ENCODE measurements around the gene APPBP2.
"Not testable (repeated sequence)": the region's sequence is repeated elsewhere in the genome, so short reads cannot be mapped to it uniquely, and the experiment has no call there.

APPBP2 gene

GRCh38 chr17:60436676-60437075 lies 89.4 kb downstream of the APPBP2 start:
- no peak overlapping the region for H3K27ac ChIP-seq
- TF ChIP-seq ZFX (IDR thresholded peaks at IDR 0.05; ENCODE audit: borderline replicate concordance) (no peak), CTCF (IDR thresholded peaks at IDR 0.05) (no peak)

GRCh38 chr17:60435244-60436167 lies 90.5 kb downstream of the APPBP2 start:
- TF ChIP-seq ZFX (IDR thresholded peaks at IDR 0.05; ENCODE audit: borderline replicate concordance) (no peak), CTCF (IDR thresholded peaks at IDR 0.05) (peak; percentile 90)
- H3K27ac ChIP-seq: no peak overlapping the region

- H3K27ac ChIP-seq: not testable (repeated sequence)
These were observed 92.7 kb downstream of the APPBP2 start for GRCh38 chr17:60433021-60433997.

- H3K27ac ChIP-seq: not testable (repeated sequence)
These were observed 95.5 kb downstream of the APPBP2 start for GRCh38 chr17:60430561-60430960.

- H3K27ac ChIP-seq: not testable (repeated sequence)
These were observed 97.6 kb downstream of the APPBP2 start for GRCh38 chr17:60428491-60428890.

- TF ChIP-seq ZFX (IDR thresholded peaks at IDR 0.05; ENCODE audit: borderline replicate concordance): no peak
- TF ChIP-seq CTCF (IDR thresholded peaks at IDR 0.05): no peak
- no peak overlapping the region for H3K27ac ChIP-seq
These were observed 99.4 kb downstream of the APPBP2 start for GRCh38 chr17:60426596-60426995.

GRCh38 chr17:60425626-60426025 lies 100.4 kb downstream of the APPBP2 start:
- no peak overlapping the region for H3K27ac ChIP-seq
- TF ChIP-seq CTCF (IDR thresholded peaks at IDR 0.05): no peak
- TF ChIP-seq ZFX (IDR thresholded peaks at IDR 0.05; ENCODE audit: borderline replicate concordance): no peak

GRCh38 chr17:60423865-60424264 lies 102.2 kb downstream of the APPBP2 start:
- no peak for TF ChIP-seq ZFX (IDR thresholded peaks at IDR 0.05; ENCODE audit: borderline replicate concordance)
- no peak for TF ChIP-seq CTCF (IDR thresholded peaks at IDR 0.05)
- no peak overlapping the region for H3K27ac ChIP-seq

Data from 22Rv1 (cell line).